ENCODE results near the gene RARG.

The RARG gene

DNA sequence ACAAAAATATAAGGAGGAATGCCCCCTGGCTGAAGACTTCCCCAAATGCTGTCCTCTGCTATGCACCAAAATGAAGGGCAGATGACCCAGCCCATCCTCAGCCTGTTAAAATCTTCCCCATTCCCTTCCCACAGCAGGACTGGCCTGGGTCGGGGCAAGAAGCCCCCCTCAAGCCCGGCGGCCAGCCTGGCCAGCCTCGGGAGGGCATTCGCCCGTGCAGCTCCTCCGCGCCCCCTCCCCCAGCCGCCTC is 413 bp downstream of the RARG start:
- WGBS, 2 experiments, result 0% methylated on average over 9 of the region's 9 CpGs
- H3K27ac ChIP-seq (ENCODE audit: insufficient read depth, low read depth, low read length, poor library complexity, severe bottlenecking), result no peak overlapping the region
- no peaks in the 10 kb centered on the region for H3K9me3 ChIP-seq (ENCODE audit: control insufficient read depth, low read length)

DNA sequence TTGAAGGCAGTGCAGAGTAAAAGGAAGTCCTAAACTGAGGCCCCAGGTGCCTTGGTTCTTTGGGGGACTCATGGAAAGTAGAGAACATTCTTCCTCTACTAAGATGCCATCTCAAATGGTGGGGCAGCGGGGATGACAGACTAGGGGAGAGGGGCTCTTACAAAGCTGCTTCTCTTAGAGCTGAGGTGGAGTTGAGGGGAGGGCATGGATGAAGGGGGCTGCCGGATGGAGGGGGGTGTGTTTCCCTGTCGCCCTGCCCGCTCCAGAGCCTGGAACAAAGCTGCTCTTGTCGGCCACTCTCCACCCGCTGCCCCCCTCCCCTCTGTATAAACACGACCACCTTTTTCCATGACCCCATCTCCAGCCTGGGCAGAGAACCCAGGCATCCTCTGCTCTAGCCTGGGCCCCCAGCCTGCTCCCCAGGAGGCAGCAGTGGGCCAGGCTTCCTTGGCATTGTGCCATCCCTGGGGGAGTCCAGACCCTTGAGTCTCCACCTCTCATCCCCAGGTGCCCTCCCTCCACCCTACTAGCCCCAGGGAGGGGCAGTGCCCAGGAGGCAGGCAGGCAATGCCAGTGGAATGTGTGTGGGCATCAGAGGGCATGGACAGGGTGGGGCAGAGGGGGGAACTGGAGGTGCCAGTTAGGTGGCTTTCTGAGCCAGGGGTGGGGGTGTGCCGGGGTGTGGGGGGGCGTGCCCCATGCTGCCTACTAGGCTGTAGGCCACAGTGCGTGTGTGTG is 1.7 kb downstream of the RARG start:
- WGBS, 2 experiments, result 69 to 74% methylated on average over 9 of the region's 10 CpGs
- Histone ChIP-seq H3K9me3 (ENCODE audit: control insufficient read depth, low read length) (no peaks in the 10 kb centered on the region), H3K27me3 (ENCODE audit: control insufficient read depth, insufficient read depth, low read length, poor library complexity, severe bottlenecking) (peaks cover 5% of the 10 kb centered on the region), H3K4me3 (ENCODE audit: insufficient read depth, low read depth, low read length) (no peak overlapping the region), H3K4me1 (ENCODE audit: control insufficient read depth, insufficient read depth, low read length) (peaks cover 40% of the 10 kb centered on the region), H3K27ac (ENCODE audit: insufficient read depth, low read depth, low read length, poor library complexity, severe bottlenecking) (no peak overlapping the region), H3K36me3 (ENCODE audit: control insufficient read depth, insufficient read depth, low read length) (no peaks in the 10 kb centered on the region)

More for the DNA sequence above, 413 bp downstream of the RARG start:
- Histone ChIP-seq H3K27me3 (ENCODE audit: control insufficient read depth, insufficient read depth, low read length, poor library complexity, severe bottlenecking) (peaks cover 5% of the 10 kb centered on the region), H3K4me3 (ENCODE audit: insufficient read depth, low read depth, low read length) (peak overlapping the region; percentile 51), H3K36me3 (ENCODE audit: control insufficient read depth, insufficient read depth, low read length) (no peaks in the 10 kb centered on the region), H3K4me1 (ENCODE audit: control insufficient read depth, insufficient read depth, low read length) (peaks cover 42% of the 10 kb centered on the region)

GRCh38 chr12:53229454-53229853 is 2.6 kb downstream of the RARG start:
- Histone ChIP-seq H3K9me3 (ENCODE audit: control insufficient read depth, low read length) (no peaks in the 10 kb centered on the region), H3K27ac (ENCODE audit: insufficient read depth, low read depth, low read length, poor library complexity, severe bottlenecking) (no peak overlapping the region)

GRCh38 chr12:53227836-53228235 is 4.2 kb downstream of the RARG start:
- Histone ChIP-seq H3K4me1 (ENCODE audit: control insufficient read depth, insufficient read depth, low read length) (peaks cover 40% of the 10 kb centered on the region), H3K9me3 (ENCODE audit: control insufficient read depth, low read length) (no peaks in the 10 kb centered on the region)
- 84 to 86% methylated on average over 1 of the region's 1 CpG for WGBS, 2 experiments

More at GRCh38 chr12:53229454-53229853, 2.6 kb downstream of the RARG start:
- 86 to 93% methylated on average over 2 of the region's 2 CpGs for WGBS, 2 experiments
- Histone ChIP-seq H3K4me1 (ENCODE audit: control insufficient read depth, insufficient read depth, low read length) (peaks cover 40% of the 10 kb centered on the region), H3K27me3 (ENCODE audit: control insufficient read depth, insufficient read depth, low read length, poor library complexity, severe bottlenecking) (peaks cover 5% of the 10 kb centered on the region), H3K4me3 (ENCODE audit: insufficient read depth, low read depth, low read length) (no peak overlapping the region), H3K36me3 (ENCODE audit: control insufficient read depth, insufficient read depth, low read length) (no peaks in the 10 kb centered on the region)

GRCh38 chr12:53227341-53227740 is 4.7 kb downstream of the RARG start:
- Histone ChIP-seq H3K4me1 (ENCODE audit: control insufficient read depth, insufficient read depth, low read length) (peaks cover 40% of the 10 kb centered on the region), H3K36me3 (ENCODE audit: control insufficient read depth, insufficient read depth, low read length) (no peaks in the 10 kb centered on the region), H3K4me3 (ENCODE audit: insufficient read depth, low read depth, low read length) (no peak overlapping the region), H3K27ac (ENCODE audit: insufficient read depth, low read depth, low read length, poor library complexity, severe bottlenecking) (no peak overlapping the region), H3K9me3 (ENCODE audit: control insufficient read depth, low read length) (no peaks in the 10 kb centered on the region), H3K27me3 (ENCODE audit: control insufficient read depth, insufficient read depth, low read length, poor library complexity, severe bottlenecking) (peaks cover 5% of the 10 kb centered on the region)
- WGBS, 2 experiments, result 92 to 93% methylated on average over 11 of the region's 11 CpGs

More at GRCh38 chr12:53227836-53228235, 4.2 kb downstream of the RARG start:
- H3K4me3 ChIP-seq (ENCODE audit: insufficient read depth, low read depth, low read length), result no peak overlapping the region
- no peak overlapping the region for H3K27ac ChIP-seq (ENCODE audit: insufficient read depth, low read depth, low read length, poor library complexity, severe bottlenecking)
- no peaks in the 10 kb centered on the region for H3K36me3 ChIP-seq (ENCODE audit: control insufficient read depth, insufficient read depth, low read length)
- peaks cover 5% of the 10 kb centered on the region for H3K27me3 ChIP-seq (ENCODE audit: control insufficient read depth, insufficient read depth, low read length, poor library complexity, severe bottlenecking)

DNA sequence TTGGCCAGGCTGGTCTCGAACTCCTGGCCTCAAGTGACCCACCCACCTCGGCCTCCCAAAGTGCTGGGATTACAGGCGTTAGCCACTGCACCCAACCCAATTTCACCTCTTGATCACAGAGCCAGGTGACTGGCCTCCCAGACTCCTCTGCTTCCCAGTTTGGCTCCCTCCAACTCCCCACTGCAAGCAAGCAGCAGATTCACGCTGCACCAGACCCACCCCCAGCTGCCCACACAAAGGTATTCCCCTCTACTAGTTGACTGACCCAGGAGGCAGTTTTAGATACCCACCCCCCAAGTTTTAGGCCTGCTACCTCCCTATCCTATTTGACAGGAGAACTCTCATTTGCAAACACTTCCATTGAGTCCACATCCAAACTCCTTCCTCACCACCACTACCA is 5.2 kb downstream of the RARG start:
- H3K36me3 ChIP-seq (ENCODE audit: control insufficient read depth, insufficient read depth, low read length), result no peaks in the 10 kb centered on the region
- no peaks in the 10 kb centered on the region for H3K9me3 ChIP-seq (ENCODE audit: control insufficient read depth, low read length)
- H3K27ac ChIP-seq (ENCODE audit: insufficient read depth, low read depth, low read length, poor library complexity, severe bottlenecking), result no peak overlapping the region
- H3K4me3 ChIP-seq (ENCODE audit: insufficient read depth, low read depth, low read length), result no peak overlapping the region
- peaks cover 43% of the 10 kb centered on the region for H3K4me1 ChIP-seq (ENCODE audit: control insufficient read depth, insufficient read depth, low read length)
- peaks cover 5% of the 10 kb centered on the region for H3K27me3 ChIP-seq (ENCODE audit: control insufficient read depth, insufficient read depth, low read length, poor library complexity, severe bottlenecking)
- WGBS, 2 experiments, result 95 to 96% methylated on average over 4 of the region's 4 CpGs

DNA sequence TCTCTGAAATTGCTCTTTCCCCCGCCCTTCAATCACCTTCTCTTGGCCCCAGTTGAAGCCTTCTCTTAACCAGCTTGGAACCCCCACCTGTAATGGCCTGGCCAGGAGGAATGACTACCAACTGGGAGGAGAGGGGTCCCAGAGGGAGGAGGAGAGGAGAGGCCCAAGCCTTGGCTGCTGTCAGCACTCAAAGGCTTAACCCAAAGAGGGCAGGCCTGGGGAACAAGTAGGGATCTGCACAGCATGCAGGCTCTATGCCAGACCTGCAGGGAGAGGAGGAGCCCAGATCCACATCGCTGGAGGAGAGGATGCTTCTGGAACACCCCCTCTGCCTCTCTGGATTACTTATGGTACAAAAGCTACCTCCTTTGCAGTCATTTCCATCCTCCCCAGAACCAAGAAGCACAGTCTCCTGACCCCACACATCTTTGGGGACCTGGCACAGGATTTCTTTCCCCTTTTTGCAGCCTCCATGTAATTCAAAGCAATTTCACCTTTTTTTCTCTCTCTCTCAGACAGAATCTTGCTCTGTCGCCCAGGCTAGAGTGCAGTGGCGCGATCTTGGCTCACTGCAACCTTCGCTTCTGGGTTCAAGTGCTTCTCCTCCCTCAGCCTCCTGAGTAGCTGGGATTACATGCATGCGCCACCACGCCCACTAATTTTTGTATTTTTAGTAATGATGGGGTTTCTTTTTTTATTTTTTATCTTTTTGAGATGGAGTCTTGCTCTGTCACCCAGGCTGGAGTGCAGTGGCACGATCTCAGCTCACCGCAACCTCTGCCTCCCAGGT is 6.2 kb downstream of the RARG start:
- Histone ChIP-seq H3K9me3 (ENCODE audit: control insufficient read depth, low read length) (no peaks in the 10 kb centered on the region), H3K27me3 (ENCODE audit: control insufficient read depth, insufficient read depth, low read length, poor library complexity, severe bottlenecking) (no peaks in the 10 kb centered on the region), H3K27ac (ENCODE audit: insufficient read depth, low read depth, low read length, poor library complexity, severe bottlenecking) (no peak overlapping the region), H3K4me1 (ENCODE audit: control insufficient read depth, insufficient read depth, low read length) (peaks cover 43% of the 10 kb centered on the region), H3K4me3 (ENCODE audit: insufficient read depth, low read depth, low read length) (no peak overlapping the region), H3K36me3 (ENCODE audit: control insufficient read depth, insufficient read depth, low read length) (no peaks in the 10 kb centered on the region)
- 83 to 86% methylated on average over 10 of the region's 10 CpGs for WGBS, 2 experiments

DNA sequence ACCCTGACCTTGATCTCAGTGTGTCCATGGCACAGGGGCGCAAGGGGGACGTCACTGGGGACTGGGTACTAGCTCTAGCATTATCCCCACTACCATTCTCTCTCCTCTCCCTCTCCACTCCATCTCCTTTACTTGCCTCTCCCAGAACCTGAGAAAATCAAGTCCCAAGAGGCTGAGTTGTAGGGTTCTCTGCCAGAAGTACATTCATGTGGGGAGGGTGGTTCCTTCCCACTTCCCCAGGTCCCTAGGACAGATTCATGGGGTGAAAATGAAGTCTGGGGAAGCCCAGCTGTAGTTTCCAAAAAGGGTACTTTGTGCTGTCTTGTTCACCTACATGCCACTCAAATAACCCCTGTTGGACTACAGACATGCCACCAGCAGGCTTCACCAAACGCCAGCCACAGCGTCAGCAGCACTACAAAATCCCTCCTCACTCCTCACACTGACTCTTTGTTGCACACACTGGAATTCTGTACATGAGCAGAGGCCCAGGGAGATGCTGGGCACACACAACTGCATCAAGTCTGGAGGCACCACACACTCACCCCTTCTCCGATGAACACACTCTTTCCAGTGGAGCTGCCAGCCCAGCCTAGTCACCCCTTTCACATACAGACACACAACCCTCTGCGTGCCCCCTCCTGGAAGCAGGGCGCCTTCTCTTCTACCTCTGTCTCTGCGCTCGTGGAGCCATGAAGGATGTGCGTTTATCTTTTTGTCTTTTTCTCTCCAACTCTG is 6.9 kb downstream of the RARG start:
- no peak overlapping the region for H3K27ac ChIP-seq (ENCODE audit: insufficient read depth, low read depth, low read length, poor library complexity, severe bottlenecking)
- no peaks in the 10 kb centered on the region for H3K9me3 ChIP-seq (ENCODE audit: control insufficient read depth, low read length)

GRCh38 chr12:53224061-53224896 is 7.7 kb downstream of the RARG start:
- Histone ChIP-seq H3K36me3 (ENCODE audit: control insufficient read depth, insufficient read depth, low read length) (no peaks in the 10 kb centered on the region), H3K27ac (ENCODE audit: insufficient read depth, low read depth, low read length, poor library complexity, severe bottlenecking) (no peak overlapping the region), H3K4me1 (ENCODE audit: control insufficient read depth, insufficient read depth, low read length) (peaks cover 43% of the 10 kb centered on the region), H3K27me3 (ENCODE audit: control insufficient read depth, insufficient read depth, low read length, poor library complexity, severe bottlenecking) (peaks cover 6% of the 10 kb centered on the region), H3K4me3 (ENCODE audit: insufficient read depth, low read depth, low read length) (no peak overlapping the region), H3K9me3 (ENCODE audit: control insufficient read depth, low read length) (no peaks in the 10 kb centered on the region)
- WGBS, 2 experiments, result 49 to 52% methylated on average over 11 of the region's 11 CpGs

More for the DNA sequence above, 6.9 kb downstream of the RARG start:
- no peak overlapping the region for H3K4me3 ChIP-seq (ENCODE audit: insufficient read depth, low read depth, low read length)
- H3K36me3 ChIP-seq (ENCODE audit: control insufficient read depth, insufficient read depth, low read length), result no peaks in the 10 kb centered on the region
- H3K27me3 ChIP-seq (ENCODE audit: control insufficient read depth, insufficient read depth, low read length, poor library complexity, severe bottlenecking), result no peaks in the 10 kb centered on the region
- H3K4me1 ChIP-seq (ENCODE audit: control insufficient read depth, insufficient read depth, low read length), result peaks cover 43% of the 10 kb centered on the region
- 82% methylated on average over 10 of the region's 10 CpGs for WGBS, 2 experiments

Measured in ectodermal cell (in vitro differentiated cells).